GM18858 (cell line): ENCODE data around the gene ESPNL.
"Not testable (repeated sequence)": the region's sequence is repeated elsewhere in the genome, so short reads cannot be mapped to it uniquely, and the experiment has no call there.

Experiments
- ATAC-seq: cut with Tn5 transposase; IDR thresholded peaks from one replicate; pipeline ENCODE4 v1.9.1; 2021; ENCODE audit not compliant: unreplicated experiment

The ESPNL gene, protein sequence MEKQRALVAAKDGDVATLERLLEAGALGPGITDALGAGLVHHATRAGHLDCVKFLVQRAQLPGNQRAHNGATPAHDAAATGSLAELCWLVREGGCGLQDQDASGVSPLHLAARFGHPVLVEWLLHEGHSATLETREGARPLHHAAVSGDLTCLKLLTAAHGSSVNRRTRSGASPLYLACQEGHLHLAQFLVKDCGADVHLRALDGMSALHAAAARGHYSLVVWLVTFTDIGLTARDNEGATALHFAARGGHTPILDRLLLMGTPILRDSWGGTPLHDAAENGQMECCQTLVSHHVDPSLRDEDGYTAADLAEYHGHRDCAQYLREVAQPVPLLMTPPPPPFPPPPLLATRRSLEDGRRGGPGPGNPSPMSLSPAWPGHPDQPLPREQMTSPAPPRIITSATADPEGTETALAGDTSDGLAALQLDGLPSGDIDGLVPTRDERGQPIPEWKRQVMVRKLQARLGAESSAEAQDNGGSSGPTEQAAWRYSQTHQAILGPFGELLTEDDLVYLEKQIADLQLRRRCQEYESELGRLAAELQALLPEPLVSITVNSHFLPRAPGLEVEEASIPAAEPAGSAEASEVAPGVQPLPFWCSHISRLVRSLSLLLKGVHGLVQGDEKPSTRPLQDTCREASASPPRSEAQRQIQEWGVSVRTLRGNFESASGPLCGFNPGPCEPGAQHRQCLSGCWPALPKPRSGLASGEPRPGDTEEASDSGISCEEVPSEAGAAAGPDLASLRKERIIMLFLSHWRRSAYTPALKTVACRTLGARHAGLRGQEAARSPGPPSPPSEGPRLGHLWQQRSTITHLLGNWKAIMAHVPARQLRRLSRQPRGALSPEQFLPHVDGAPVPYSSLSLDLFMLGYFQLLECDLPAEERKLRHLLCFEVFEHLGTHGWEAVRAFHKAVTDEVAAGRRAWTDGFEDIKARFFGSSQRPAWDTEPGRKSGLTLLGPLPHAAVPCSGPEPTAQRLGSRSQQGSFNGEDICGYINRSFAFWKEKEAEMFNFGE

DNA sequence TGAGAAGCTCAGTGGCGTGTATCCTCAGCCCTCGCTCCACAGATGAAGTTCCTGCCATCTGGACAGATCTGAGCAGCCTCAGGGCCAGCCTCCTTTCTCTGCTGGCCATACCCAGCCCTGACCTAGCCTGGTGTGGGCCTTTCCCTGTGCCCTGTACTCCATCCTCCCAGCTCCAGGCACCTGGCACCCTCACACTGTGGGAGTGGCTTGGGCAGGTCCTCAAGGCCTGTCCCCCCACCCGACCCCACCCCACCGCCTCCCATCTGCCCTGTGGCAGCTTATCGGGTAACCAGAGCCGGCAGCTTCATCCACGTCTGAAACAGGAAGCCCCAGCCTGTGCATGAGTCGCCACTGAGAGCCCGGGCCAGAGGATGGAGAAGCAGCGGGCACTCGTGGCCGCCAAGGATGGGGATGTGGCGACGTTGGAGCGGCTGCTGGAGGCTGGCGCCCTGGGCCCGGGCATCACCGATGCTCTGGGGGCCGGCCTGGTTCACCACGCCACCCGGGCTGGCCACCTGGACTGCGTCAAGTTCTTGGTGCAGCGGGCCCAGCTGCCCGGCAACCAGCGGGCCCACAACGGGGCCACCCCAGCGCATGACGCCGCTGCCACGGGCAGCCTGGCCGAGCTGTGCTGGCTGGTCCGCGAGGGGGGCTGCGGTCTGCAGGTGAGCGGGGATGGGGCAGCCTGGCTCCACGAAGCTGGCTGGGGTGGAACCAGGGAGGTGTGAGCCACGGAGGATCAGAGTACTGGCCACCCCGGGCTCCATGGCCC lies at the start of gene ESPNL:
TSS of gene ESPNL (plus strand) at position 292 of the 772 bp plus-strand sequence. CDS start at position 372, 80 bp downstream.
- ATAC-seq, result no peak

DNA sequence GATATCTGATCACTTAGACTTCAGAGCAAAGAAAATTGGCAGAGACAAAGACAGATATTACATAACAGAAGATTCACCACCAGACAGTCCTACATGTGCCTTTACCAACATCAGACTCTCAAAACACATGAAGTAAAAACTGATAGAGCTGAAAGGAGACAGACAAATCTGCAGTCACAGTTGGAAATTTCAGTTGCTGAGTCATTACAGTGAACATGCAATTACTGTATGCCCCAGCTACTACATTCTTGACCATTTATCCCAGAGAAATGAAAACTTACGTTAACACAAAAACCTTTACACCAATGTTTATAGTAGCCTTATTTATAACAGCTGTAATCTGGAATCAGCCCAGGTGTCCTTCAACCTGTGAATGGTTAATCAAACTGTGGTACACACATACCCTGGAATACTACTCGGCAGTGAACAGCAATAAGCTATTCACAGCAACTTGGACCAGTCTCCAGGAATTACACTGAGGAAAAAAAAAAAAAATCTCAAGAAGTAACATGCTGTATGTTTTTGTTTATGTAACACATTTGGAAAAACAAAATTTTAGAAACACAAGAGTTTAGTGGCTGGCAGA lies 46.9 kb upstream of the ESPNL start:
- ATAC-seq, result no peak

DNA sequence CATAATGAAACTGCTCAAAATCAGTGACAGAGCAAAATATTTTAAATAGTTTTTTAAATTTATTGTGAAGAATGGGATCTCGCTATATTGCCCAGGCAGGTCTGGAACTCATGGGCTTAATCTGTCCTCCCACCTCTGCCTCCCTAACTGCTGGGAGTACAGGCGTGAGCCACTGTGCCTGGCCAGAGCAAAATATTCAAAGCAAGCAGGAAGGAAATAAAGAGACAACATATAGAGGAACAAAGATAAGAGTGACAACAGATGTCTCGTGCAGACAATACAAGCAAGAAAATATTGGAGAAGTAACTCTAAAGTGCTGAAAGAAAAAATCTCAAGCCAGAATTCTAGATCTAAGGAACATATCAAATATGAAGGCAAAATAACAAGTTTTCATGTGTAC lies 44.3 kb upstream of the ESPNL start:
- no peak for ATAC-seq

DNA sequence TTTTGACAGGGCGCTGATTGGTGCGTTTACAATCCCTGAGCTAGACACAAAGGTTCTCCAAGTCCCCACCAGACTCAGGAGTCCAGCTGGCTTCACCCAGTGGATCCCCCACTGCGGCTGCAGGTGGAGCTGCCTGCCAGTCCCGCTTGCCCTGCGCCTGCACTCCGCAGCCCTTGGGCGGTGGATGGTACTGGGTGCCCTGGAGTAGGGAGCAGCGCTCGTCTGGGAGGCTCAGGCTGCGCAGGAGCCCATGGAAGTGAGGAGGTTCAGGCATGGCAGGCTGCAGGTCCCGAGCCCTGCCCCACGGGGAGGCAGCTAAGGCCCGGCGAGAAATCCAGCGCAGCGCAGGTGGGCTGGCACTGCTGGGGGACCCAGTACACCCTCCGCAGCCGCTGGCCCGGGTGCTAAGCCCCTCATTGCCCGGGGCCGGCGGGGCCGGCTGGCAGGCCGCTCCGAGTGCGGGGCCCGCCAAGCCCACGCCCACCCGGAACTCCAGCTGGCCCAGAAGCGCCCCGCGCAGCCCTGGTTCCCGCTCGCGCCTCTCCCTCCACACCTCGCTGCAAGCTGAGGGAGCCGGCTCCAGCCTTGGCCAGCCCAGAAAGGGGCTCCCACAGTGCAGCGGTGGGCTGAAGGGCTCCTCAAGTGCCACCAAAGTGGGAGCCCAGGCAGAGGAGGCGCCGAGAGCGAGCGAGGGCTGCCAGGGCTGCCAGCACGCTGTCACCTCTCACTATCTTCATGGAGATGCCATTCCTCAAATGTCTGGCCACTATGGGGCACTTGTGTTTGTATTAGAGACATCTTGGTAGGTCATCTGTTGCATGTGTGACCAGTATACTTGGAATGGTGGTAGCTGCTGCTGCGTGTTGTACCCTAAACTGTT lies 42.2 kb upstream of the ESPNL start:
- ATAC-seq, result not testable (repeated sequence)

DNA sequence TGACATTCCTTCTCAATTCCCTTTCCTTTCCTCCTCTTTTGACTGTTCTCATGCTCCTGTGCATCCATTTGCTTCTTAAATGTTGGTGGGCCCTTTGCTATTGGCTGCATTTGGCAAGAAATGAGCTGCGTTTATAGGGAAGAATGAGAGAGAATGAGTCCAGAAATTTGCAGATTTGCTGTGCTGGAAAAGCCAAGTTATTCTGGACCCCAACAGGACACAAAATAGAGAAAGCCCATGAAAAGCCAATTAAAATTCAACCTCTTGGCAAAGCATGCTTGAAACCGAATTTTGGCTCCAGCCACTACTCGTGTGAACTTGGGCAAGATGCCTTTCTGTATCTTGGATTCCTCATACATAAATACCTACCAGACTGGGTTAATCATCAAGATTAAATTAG lies 40.6 kb upstream of the ESPNL start:
- ATAC-seq, result no peak

DNA sequence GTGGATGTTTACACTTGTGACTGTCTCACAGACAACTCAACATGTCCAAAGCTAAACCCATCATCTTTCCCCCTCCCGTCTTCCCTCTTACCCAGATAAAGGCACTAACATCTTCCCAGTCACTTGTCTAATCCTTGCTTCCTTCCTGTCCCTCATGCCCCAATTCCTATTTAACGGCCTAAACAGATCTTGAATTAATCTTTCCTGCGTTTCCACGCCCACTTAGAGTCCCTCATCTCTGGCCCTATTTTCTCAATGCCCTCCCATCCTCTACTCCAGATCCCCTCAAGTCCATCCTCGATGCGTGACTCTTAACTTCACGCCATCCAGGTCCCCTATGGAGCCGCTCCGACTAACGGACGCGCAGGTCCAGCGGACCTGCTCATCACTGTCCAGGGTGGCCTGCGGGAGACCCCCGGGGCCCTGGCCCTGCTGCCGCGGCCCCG lies 40.0 kb upstream of the ESPNL start:
- no peak for ATAC-seq

DNA sequence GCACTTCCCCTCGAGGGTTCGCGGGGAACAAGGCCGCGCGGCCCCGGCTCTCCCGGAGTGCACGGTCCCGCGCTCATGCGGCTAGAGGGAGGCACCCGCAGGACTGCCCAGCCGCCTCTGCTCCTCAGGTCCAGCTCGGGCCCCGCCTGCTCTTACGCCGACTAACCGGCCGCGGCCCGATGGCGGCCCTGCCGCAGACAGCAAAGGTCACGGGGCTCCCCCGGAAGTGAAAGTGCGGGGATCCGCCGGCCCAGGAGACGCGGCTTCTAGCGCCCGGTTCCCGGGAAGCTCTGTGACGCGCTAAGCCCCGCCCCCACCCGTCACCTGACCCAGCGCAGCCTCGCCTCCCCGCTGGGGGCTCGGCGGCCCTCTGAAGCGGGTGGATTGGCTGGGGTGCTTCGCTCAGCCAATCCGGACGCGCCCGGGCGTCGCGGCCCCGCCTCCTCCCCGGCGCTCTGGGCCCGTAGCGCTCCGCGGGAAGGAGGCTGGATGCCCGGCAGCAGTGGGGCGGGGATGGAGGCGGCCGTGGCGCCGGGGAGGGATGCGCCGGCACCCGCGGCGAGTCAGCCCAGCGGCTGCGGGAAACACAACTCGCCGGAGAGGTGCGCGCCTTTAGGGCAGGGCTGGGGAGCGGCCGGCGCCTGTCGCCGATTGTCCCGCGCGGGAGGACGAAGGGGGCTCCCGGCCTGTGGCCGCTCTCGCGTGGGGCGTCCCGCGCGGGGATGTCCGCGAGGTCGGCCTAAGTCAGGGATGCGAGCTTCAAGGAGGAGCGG lies 39.4 kb upstream of the ESPNL start, which contains the start of gene SCLY:
TSS of gene SCLY (plus strand) at position 460 of the 773 bp plus-strand sequence. CDS start at position 514, 54 bp downstream.
- peak; percentile 88 for ATAC-seq

DNA sequence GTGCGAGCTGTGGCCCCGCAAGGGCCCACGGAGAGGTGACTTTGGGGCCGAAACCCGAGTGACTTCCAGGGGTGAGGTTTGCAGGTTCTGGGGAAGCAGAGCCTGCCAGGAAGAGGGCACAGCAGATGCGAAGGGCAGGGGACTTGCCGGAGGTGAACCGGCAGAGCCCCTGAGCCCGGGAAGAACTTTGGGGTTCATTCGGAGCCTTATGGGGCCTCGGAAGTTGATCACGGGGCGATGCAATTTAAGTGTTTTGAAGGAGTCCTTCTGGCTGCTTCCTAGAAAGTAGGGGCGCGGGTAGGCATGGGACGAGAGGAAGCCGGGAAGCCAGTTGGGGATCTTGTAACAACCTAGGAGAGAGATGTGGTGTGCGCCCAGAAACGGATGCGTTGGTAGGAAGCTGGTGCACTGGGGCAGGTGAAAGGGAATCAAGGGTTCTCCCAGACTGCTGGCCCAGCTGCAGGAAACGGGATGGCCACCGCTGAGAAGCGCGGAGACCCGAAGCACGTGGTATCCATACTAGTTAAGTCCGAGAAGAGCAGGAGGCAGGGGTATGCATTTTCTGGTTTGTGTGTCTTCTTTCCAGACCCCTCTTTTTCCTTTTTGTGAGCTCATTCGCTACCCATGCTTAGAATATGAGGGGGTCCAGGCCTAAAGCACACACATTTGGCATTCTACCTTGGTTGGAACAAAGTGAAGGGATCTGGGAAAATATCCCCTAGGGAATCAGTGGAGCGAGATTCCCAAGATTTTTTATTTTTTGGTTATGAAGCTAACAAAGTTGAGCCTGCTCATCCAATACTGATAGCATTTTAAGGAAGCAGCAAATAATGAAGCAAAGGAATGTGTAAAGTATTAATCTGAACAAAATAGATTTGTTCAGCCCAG lies 38.6 kb upstream of the ESPNL start:
- no peak for ATAC-seq

DNA sequence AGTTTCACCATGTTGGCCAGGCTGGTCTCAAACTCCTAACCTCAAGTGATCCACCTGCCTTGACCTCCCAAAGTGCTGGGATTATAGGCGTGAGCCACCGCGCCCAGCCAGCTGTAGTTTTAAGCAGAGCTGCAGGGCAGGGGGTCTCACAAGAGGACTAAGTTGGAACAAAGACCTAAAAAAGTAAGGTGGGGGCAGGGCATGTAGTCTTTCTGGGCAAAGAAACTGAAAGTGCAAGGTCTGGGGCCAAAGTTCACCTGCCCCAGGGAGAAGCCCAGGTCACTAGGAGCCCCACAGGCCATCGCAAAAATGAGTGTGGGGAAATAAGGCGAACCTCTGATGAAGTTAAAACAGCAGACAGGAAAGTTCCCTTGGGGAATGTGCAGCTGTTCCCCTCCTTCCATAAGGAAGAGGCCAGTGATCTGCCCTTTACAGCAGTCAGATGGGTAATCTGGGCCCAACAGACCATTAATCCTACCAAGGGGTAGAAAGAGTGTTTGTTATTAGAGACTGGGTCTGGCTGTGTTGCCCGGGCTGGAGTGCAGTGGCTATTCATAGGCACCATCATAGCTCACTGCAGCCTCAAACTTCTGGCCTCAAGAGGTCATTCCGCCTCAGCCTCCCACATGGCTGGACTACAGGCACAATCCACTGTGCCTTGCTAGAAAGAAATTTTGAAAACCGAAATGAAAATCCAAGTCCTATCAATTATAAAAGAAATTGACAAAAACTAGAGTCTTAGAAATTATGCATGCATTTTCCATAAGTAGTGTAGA lies 36.5 kb upstream of the ESPNL start:
- ATAC-seq, result no peak

DNA sequence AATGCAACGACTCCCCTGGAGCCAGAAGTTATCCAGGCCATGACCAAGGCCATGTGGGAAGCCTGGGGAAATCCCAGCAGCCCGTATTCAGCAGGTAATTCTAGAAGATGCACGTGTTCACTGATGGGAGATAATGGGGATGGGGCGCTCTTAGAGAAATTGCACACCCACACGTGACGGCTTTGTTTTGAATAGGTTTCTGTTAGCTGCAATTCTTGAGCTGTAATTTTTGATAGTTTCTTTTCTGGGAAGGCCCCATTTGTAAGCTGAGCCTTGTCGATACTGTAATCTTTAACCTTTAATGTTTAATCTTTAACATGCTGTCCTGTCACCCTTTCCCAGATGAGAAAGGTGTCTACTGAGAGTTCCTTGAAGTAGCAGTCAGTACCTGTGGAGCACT lies 35.8 kb upstream of the ESPNL start:
- no peak for ATAC-seq

DNA sequence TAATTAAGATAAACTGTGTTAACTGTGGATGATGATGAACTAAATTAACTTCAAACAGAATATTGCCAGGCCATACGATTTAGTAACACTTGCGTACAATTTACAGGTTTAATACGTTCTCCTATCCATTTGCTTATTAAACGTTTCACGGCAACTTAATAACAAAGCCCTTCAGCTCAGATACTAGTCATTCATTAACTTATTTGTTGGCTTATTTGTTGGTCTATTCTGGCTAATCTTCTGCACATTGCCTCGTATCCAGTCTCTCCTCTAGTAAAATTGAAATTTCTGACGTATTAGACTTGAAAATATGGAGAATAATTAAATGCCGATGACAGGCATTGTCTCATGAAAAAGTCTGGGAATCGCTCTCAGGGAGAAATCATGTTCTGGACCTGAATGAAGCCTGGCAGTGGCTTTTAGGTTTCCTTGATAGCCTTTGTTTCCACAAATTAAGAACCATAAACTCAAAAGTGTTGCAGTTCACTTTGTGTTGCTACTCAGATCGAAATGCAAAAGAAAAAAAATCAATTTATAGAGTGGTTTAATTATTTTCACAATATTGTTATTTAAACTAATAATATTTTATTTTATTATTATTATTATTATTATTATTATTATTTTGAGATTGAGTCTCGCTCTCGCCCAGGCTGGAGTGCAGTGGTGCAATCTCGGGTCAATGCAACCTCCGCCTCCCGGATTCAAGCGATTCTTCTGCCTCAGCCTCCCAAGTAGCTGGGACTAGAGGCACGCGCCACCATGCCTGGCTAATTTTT lies 34.9 kb upstream of the ESPNL start:
- no peak for ATAC-seq

DNA sequence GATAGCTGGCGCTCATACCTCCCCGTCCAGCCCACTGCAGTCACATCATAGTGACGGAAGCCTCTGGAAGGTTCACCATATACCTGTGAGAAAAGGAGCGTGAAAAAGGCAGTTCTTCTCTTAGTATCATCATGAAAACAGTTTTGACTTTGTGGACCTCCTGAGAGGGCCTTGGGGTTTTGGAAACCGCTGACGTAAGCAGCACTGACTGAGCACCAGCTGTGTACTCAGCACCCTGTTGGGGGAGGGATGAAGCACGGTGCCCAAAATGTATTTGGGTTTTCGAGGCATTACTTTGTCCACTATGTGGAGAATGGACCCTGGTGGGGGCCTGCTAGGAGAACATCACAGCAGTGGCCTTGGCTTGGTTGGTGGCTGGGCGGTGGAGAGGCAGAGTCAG lies 33.9 kb upstream of the ESPNL start:
- no peak for ATAC-seq

DNA sequence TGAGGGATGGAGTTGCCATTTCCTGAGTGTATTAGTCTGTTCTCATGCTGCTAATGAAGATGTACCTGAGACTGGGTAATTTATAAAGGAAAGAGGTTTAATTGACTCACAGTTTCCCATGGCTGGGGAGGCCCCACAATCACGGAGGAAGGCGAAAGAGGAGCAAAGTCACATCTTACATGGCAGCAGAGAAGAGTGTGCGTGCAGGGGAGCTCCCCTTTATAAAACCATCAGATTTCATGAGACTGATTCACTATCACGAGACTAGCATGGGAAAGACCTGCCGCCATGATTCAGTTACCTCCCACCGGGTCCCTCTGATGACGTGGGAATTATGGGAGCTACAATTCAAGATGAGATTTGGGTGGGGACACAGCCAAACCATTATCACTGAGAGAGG lies 33.4 kb upstream of the ESPNL start:
- not testable (repeated sequence) for ATAC-seq

DNA sequence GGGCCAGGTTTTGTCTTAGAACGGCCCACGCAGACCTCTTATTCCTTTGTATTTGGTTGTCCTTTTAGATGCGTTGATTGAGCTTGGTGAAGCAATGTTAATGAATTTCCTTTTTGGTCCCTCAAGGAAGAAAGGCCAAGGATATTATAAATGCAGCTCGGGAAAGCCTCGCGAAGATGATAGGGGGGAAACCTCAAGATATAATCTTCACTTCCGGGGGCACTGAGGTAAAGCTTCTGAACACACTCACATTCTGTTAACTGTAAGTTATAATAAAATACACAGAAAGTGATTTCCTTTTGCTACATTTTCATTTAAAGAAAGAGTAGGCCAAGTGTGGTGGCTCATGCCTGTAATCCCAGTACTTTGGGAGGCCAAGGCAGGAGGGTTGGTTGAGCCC lies 32.2 kb upstream of the ESPNL start:
- no peak for ATAC-seq

DNA sequence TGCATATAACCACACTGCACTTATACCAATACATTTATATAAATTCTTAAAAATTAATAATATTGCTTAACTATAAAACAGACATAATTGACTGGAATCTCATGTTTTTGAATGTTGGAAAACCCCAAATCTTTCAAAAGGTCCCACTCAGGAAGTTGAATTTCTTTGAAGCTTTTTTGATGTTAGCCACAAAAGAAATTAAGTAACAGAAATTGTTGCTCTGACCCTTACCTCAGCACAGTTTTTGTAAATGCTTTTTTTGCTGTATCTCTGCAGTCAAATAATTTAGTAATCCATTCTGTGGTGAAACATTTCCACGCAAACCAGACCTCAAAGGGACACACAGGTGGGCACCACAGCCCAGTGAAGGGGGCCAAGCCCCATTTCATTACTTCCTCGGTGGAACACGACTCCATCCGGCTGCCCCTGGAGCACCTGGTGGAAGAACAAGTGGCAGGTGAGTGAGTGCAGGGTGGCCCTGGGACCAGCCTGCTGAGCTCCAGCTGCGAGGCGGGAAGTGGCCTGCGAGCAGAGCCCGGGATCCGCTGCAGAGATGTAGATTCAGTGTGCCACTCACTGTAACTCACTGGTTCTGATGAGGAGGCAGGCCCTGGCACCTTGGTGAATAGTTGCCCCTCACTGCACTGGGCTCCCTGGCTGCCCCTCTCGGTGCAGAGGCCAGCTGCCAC lies 31.0 kb upstream of the ESPNL start:
- ATAC-seq, result no peak

DNA sequence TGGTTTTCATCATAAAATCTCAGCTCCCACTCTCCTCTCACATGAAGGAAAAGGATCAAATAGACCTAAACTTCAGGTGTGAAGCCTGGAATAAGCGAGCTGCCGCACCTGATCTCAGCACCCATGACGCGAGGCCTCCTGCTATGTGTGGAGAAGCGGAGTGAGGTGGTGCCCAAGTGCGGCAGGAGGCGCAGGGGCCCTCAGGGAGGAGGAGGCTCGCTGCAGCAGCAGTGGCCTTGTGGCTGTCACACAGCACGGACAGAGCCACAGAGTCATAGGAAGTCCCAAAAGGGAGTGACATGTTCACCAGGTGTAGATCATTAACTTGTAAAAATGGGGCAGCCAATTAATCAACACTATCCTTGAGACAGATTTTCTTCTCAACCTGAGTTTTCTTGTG lies 30.3 kb upstream of the ESPNL start:
- ATAC-seq, result no peak
